WTC11 (cell line): ENCODE measurements around the gene INTS7. TPM values are rescaled to one million over a fixed set of nuclear protein-coding genes. Genes with fewer than 3 reads are reported as not detected.

Experiments
- ATAC-seq: fragments of 200-7000 bp; cut with Tn5 transposase; 2 replicates; pipeline ENCODE4 v1.10.0; 2021; ENCODE audit warnings: mild to moderate bottlenecking, moderate library complexity
- Bru-seq: library from RNA; stranded (reverse); fragments of 400-500 nt; gene quantifications from one replicate; lab custom pipeline; 2021; lab: Mats Ljungman, UMichigan
- CTCF ChIA-PET: fragments of 300-600 bp; sonication (Branson Sonifier 250); formaldehyde crosslinking; loops from one replicate; lab custom pipeline; 2021; ENCODE audit warnings: antibody characterized with exemption; lab: Charles Lee
- POLR2A ChIA-PET: fragments of 350-600 bp; sonication (Branson Sonifier 250); formaldehyde crosslinking; loops from one replicate; lab custom pipeline; 2021; ENCODE audit warnings: antibody characterized with exemption; lab: Charles Lee
- DNase-seq: peaks from one replicate; pipeline ENCODE4 v3.0.0; 2021; ENCODE audit warnings: low spot score
- H3K27ac Mint-ChIP-seq: 2 replicates; pipeline ENCODE4 v1.8.0; 2021; ENCODE audit warnings: mixed read lengths
- H3K27me3 Mint-ChIP-seq: 2 replicates; pipeline ENCODE4 v1.8.0; 2021; ENCODE audit warnings: low read depth, mild to moderate bottlenecking, moderate library complexity, mixed read lengths
- H3K36me3 Mint-ChIP-seq: 2 replicates; pipeline ENCODE4 v1.8.0; 2021; ENCODE audit warnings: mixed read lengths
- H3K4me1 Mint-ChIP-seq: 2 replicates; pipeline ENCODE4 v1.8.0; 2022; ENCODE audit warnings: mixed read lengths
- H3K4me3 Mint-ChIP-seq: 2 replicates; pipeline ENCODE4 v1.8.0; 2021; ENCODE audit warnings: mild to moderate bottlenecking, moderate library complexity, mixed read lengths
- H3K9me3 Mint-ChIP-seq: 2 replicates; pipeline ENCODE4 v1.8.0; 2021; ENCODE audit warnings: mixed read lengths
- CBFB ChIP-seq: sonication (generic); formaldehyde crosslinking; IDR thresholded peaks from 2 replicates; pipeline ENCODE4 v1.8.1; 2022; ENCODE audit warnings: mild to moderate bottlenecking, low read depth, missing genetic modification reagents
- FOXK1 ChIP-seq: sonication (generic); formaldehyde crosslinking; IDR thresholded peaks from 2 replicates; pipeline ENCODE4 v1.8.0; 2022; ENCODE audit warnings: mild to moderate bottlenecking, moderate library complexity, missing genetic modification reagents
- MXD4 ChIP-seq: fragments of 250-450 bp; sonication (Bioruptor Pico); IDR thresholded peaks from 2 replicates; pipeline ENCODE4 v1.8.0; 2021; ENCODE audit warnings: mild to moderate bottlenecking, moderate library complexity, borderline replicate concordance
- NFYB ChIP-seq: sonication (generic); formaldehyde crosslinking; conservative IDR thresholded peaks from 2 replicates; pipeline ENCODE4 v1.8.0; 2022; ENCODE audit warnings: low read depth, missing genetic modification reagents
- NR1H2 ChIP-seq: sonication (generic); formaldehyde crosslinking; IDR thresholded peaks from 2 replicates; pipeline ENCODE4 v1.9.0; 2021; ENCODE audit warnings: mild to moderate bottlenecking, moderate library complexity, missing genetic modification reagents
- NR3C1 ChIP-seq: sonication (generic); formaldehyde crosslinking; conservative IDR thresholded peaks from 2 replicates; pipeline ENCODE4 v1.8.1; 2023; ENCODE audit warnings: low read depth, mild to moderate bottlenecking, missing genetic modification reagents
- RORB ChIP-seq: fragments of 250-450 bp; sonication (Bioruptor Pico); IDR thresholded peaks from 2 replicates; pipeline ENCODE4 v1.9.0; 2021; ENCODE audit warnings: mild to moderate bottlenecking
- TCF7 ChIP-seq: sonication (generic); formaldehyde crosslinking; IDR thresholded peaks from 2 replicates; pipeline ENCODE4 v1.8.0; 2022; ENCODE audit warnings: mild to moderate bottlenecking, low read depth, missing genetic modification reagents, moderate library complexity
- TEAD1 ChIP-seq: sonication (generic); formaldehyde crosslinking; IDR thresholded peaks from 2 replicates; pipeline ENCODE4 v1.8.0; 2022; ENCODE audit warnings: mild to moderate bottlenecking, missing genetic modification reagents
- ZNF138 ChIP-seq: sonication (generic); formaldehyde crosslinking; conservative IDR thresholded peaks from 2 replicates; pipeline ENCODE4 v1.8.1; 2022; ENCODE audit warnings: mild to moderate bottlenecking, moderate library complexity, missing genetic modification reagents
- ZNF416 ChIP-seq: fragments of 250-450 bp; sonication (Bioruptor Pico); IDR thresholded peaks from 2 replicates; pipeline ENCODE4 v1.9.0; 2021; ENCODE audit warnings: mild to moderate bottlenecking, inconsistent platforms
- long read RNA-seq, 3 experiments: library from RNA in 1 of 3; library from capped mRNA in 1 of 3; library from polyadenylated mRNA in 1 of 3; unstranded in 2 of 3; stranded (forward) in 1 of 3; transcript quantifications; one replicate each; pipeline ENCODE4 v2.0.0, GENCODE V29; 2021
- total RNA-seq: library from RNA; stranded (reverse); gene quantifications from 3 replicates; pipeline ENCODE4 v1.2.3, GENCODE V29; 2021
- TF ChIP-seq, protein P1 (sequence below): sonication (generic); formaldehyde crosslinking; IDR thresholded peaks from 2 replicates; pipeline ENCODE4 v1.8.1; 2023; ENCODE audit warnings: mild to moderate bottlenecking, missing genetic modification reagents, moderate library complexity
- TF ChIP-seq, protein P2 (sequence below): fragments of 200-600 bp; IDR thresholded peaks from 2 replicates; pipeline ENCODE4 v1.8.0; 2022; ENCODE audit warnings: antibody characterized with exemption
- TF ChIP-seq, protein P3 (sequence below): sonication (generic); formaldehyde crosslinking; conservative IDR thresholded peaks from 2 replicates; pipeline ENCODE4 v1.8.1; 2023; ENCODE audit warnings: mild to moderate bottlenecking, low read depth, missing genetic modification reagents, moderate library complexity
- TF ChIP-seq, protein P4 (sequence below): fragments of 250-450 bp; sonication (Bioruptor Pico); IDR thresholded peaks from 2 replicates; pipeline ENCODE4 v1.9.0; 2021; ENCODE audit warnings: mild to moderate bottlenecking
- TF ChIP-seq, protein P5 (sequence below): fragments of 250-450 bp; sonication (Bioruptor Pico); IDR thresholded peaks from 2 replicates; pipeline ENCODE4 v1.9.0; 2021; ENCODE audit warnings: mild to moderate bottlenecking
- TF ChIP-seq, protein P6 (sequence below): sonication (generic); formaldehyde crosslinking; IDR thresholded peaks from 2 replicates; pipeline ENCODE4 v1.8.1; 2023; ENCODE audit warnings: mild to moderate bottlenecking, missing genetic modification reagents
- TF ChIP-seq, protein P7 (sequence below): sonication (generic); formaldehyde crosslinking; IDR thresholded peaks from 2 replicates; pipeline ENCODE4 v1.8.0; 2023; ENCODE audit warnings: missing genetic modification reagents
- TF ChIP-seq, protein P8 (sequence below): sonication (generic); formaldehyde crosslinking; IDR thresholded peaks from 2 replicates; pipeline ENCODE4 v1.8.0; 2022; ENCODE audit warnings: mild to moderate bottlenecking, missing genetic modification reagents

Gene INTS7, protein sequence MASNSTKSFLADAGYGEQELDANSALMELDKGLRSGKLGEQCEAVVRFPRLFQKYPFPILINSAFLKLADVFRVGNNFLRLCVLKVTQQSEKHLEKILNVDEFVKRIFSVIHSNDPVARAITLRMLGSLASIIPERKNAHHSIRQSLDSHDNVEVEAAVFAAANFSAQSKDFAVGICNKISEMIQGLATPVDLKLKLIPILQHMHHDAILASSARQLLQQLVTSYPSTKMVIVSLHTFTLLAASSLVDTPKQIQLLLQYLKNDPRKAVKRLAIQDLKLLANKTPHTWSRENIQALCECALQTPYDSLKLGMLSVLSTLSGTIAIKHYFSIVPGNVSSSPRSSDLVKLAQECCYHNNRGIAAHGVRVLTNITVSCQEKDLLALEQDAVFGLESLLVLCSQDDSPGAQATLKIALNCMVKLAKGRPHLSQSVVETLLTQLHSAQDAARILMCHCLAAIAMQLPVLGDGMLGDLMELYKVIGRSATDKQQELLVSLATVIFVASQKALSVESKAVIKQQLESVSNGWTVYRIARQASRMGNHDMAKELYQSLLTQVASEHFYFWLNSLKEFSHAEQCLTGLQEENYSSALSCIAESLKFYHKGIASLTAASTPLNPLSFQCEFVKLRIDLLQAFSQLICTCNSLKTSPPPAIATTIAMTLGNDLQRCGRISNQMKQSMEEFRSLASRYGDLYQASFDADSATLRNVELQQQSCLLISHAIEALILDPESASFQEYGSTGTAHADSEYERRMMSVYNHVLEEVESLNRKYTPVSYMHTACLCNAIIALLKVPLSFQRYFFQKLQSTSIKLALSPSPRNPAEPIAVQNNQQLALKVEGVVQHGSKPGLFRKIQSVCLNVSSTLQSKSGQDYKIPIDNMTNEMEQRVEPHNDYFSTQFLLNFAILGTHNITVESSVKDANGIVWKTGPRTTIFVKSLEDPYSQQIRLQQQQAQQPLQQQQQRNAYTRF
- 16.3 to 17.3 TPM (median 17.2 TPM) in 3 replicates for total RNA-seq
- Bru-seq, nascent RNA: percentile 79 among the genes with signal in this experiment
- long read RNA-seq, experiment 1, full-length matches to known transcripts: 85 of 146 reads
- long read RNA-seq, experiment 1, partial matches to known transcripts: 37 of 146 reads
- long read RNA-seq, experiment 1, other reads (novel, unspliced or antisense): 24 of 146 reads
- long read RNA-seq, experiment 2, partial matches to known transcripts: 6 of 22 reads
- long read RNA-seq, experiment 2, other reads (novel, unspliced or antisense): 16 of 22 reads
- long read RNA-seq, experiment 3, full-length matches to known transcripts: 4 of 18 reads
- long read RNA-seq, experiment 3, partial matches to known transcripts: 9 of 18 reads
- long read RNA-seq, experiment 3, other reads (novel, unspliced or antisense): 5 of 18 reads

DNA sequence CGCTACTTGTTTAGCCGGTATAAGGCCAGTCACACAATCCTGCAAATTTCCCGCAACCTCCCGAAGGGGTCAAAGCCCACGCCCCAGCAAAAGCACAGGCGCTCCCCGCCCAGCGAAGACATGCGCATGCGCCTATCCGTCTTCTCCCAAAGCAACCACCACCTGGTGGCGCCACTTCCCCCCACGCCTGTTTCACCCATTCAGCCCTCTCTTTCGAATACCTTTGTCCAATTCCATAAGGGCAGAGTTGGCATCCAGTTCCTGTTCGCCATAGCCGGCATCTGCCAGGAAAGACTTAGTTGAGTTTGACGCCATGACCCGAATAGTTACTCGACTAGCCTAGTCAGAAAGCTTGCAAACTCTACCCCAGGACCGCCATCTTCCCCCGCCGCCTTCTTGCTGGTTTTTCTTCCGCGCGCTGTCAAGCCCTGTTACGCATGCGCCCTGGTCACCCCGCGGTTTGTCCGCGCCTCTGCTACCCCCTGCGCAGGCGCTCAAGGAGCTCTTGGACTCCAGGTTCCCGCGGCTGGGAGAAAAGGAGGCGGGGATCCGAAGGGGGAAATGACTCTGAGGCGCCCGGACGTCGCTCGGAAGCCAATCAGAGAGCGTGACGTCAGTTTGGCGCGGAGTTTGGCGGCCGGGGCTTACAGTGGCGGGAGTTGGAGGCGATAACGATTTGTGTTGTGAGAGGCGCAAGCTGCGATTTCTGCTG, at the start of gene INTS7, which contains the start of gene DTL:
INTS7 (minus strand) TSS at position 435 of the 712 bp plus-strand sequence; CDS start at position 315, 120 bp downstream.
DTL (plus strand) TSS at position 626 of the 712 bp plus-strand sequence. CDS start 143 bp downstream, outside the sequence.
- Mint-ChIP-seq H3K27ac (peak within 1 kb of the TSS; percentile 99), H3K4me3 (peak within 1 kb of the TSS; percentile 98), H3K4me1 (peaks cover 32% of the 10 kb centered on the region), H3K9me3 (peaks cover 5% of the 10 kb centered on the region; the same call in 1 of the 2 replicates), H3K27me3 (peaks cover 3% of the 10 kb centered on the region; the same call in 1 of the 2 replicates), H3K36me3 (peaks cover 16% of the 10 kb centered on the region)
- peak; percentile 98 for DNase-seq
- CTCF ChIA-PET: interaction anchor here (0.6 to 3.5 kb wide), 86 partner anchors 9 to 1294 kb away, joined by 3 to 75 read pairs (median 4); partner anchors contain the start of genes NEK2, PACC1, PPP2R5A and SLC30A1
- ATAC-seq: peak; percentile 92
- POLR2A ChIA-PET: interaction anchor here (0.5 to 1.9 kb wide), 17 partner anchors 10 to 573 kb away, joined by 3 to 7 read pairs (median 4); partner anchors contain the start of genes ATF3, NEK2, PACC1 and SLC30A1
- no peak for TF ChIP-seq MXD4 (CRISPR knock-in tag)
- TF ChIP-seq TCF7 (CRISPR knock-in tag): no peak
- TF ChIP-seq, protein P1, sequence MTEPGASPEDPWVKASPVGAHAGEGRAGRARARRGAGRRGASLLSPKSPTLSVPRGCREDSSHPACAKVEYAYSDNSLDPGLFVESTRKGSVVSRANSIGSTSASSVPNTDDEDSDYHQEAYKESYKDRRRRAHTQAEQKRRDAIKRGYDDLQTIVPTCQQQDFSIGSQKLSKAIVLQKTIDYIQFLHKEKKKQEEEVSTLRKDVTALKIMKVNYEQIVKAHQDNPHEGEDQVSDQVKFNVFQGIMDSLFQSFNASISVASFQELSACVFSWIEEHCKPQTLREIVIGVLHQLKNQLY: no peak
- no peak for TF ChIP-seq CBFB (CRISPR knock-in tag)
- TF ChIP-seq RORB (CRISPR knock-in tag): no peak
- peak; percentile 70 for TF ChIP-seq NFYB (CRISPR knock-in tag)
- TF ChIP-seq FOXK1 (CRISPR knock-in tag): no peak
- TF ChIP-seq NR1H2 (CRISPR knock-in tag): no peak
- TF ChIP-seq, protein P2, sequence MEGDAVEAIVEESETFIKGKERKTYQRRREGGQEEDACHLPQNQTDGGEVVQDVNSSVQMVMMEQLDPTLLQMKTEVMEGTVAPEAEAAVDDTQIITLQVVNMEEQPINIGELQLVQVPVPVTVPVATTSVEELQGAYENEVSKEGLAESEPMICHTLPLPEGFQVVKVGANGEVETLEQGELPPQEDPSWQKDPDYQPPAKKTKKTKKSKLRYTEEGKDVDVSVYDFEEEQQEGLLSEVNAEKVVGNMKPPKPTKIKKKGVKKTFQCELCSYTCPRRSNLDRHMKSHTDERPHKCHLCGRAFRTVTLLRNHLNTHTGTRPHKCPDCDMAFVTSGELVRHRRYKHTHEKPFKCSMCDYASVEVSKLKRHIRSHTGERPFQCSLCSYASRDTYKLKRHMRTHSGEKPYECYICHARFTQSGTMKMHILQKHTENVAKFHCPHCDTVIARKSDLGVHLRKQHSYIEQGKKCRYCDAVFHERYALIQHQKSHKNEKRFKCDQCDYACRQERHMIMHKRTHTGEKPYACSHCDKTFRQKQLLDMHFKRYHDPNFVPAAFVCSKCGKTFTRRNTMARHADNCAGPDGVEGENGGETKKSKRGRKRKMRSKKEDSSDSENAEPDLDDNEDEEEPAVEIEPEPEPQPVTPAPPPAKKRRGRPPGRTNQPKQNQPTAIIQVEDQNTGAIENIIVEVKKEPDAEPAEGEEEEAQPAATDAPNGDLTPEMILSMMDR: peak; percentile 66; the same call in 1 of the 2 replicates
- no peak for TF ChIP-seq ZNF138 (CRISPR knock-in tag)
- TF ChIP-seq, protein P3, sequence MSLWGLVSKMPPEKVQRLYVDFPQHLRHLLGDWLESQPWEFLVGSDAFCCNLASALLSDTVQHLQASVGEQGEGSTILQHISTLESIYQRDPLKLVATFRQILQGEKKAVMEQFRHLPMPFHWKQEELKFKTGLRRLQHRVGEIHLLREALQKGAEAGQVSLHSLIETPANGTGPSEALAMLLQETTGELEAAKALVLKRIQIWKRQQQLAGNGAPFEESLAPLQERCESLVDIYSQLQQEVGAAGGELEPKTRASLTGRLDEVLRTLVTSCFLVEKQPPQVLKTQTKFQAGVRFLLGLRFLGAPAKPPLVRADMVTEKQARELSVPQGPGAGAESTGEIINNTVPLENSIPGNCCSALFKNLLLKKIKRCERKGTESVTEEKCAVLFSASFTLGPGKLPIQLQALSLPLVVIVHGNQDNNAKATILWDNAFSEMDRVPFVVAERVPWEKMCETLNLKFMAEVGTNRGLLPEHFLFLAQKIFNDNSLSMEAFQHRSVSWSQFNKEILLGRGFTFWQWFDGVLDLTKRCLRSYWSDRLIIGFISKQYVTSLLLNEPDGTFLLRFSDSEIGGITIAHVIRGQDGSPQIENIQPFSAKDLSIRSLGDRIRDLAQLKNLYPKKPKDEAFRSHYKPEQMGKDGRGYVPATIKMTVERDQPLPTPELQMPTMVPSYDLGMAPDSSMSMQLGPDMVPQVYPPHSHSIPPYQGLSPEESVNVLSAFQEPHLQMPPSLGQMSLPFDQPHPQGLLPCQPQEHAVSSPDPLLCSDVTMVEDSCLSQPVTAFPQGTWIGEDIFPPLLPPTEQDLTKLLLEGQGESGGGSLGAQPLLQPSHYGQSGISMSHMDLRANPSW: no peak
- TF ChIP-seq TEAD1 (CRISPR knock-in tag): peak; percentile 83
- TF ChIP-seq, protein P4, sequence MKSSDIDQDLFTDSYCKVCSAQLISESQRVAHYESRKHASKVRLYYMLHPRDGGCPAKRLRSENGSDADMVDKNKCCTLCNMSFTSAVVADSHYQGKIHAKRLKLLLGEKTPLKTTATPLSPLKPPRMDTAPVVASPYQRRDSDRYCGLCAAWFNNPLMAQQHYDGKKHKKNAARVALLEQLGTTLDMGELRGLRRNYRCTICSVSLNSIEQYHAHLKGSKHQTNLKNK (CRISPR knock-in tag): no peak
- TF ChIP-seq, protein P5, sequence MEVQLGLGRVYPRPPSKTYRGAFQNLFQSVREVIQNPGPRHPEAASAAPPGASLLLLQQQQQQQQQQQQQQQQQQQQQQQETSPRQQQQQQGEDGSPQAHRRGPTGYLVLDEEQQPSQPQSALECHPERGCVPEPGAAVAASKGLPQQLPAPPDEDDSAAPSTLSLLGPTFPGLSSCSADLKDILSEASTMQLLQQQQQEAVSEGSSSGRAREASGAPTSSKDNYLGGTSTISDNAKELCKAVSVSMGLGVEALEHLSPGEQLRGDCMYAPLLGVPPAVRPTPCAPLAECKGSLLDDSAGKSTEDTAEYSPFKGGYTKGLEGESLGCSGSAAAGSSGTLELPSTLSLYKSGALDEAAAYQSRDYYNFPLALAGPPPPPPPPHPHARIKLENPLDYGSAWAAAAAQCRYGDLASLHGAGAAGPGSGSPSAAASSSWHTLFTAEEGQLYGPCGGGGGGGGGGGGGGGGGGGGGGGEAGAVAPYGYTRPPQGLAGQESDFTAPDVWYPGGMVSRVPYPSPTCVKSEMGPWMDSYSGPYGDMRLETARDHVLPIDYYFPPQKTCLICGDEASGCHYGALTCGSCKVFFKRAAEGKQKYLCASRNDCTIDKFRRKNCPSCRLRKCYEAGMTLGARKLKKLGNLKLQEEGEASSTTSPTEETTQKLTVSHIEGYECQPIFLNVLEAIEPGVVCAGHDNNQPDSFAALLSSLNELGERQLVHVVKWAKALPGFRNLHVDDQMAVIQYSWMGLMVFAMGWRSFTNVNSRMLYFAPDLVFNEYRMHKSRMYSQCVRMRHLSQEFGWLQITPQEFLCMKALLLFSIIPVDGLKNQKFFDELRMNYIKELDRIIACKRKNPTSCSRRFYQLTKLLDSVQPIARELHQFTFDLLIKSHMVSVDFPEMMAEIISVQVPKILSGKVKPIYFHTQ: no peak
- TF ChIP-seq, protein P6, sequence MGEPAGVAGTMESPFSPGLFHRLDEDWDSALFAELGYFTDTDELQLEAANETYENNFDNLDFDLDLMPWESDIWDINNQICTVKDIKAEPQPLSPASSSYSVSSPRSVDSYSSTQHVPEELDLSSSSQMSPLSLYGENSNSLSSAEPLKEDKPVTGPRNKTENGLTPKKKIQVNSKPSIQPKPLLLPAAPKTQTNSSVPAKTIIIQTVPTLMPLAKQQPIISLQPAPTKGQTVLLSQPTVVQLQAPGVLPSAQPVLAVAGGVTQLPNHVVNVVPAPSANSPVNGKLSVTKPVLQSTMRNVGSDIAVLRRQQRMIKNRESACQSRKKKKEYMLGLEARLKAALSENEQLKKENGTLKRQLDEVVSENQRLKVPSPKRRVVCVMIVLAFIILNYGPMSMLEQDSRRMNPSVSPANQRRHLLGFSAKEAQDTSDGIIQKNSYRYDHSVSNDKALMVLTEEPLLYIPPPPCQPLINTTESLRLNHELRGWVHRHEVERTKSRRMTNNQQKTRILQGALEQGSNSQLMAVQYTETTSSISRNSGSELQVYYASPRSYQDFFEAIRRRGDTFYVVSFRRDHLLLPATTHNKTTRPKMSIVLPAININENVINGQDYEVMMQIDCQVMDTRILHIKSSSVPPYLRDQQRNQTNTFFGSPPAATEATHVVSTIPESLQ: no peak
- TF ChIP-seq, protein P7, sequence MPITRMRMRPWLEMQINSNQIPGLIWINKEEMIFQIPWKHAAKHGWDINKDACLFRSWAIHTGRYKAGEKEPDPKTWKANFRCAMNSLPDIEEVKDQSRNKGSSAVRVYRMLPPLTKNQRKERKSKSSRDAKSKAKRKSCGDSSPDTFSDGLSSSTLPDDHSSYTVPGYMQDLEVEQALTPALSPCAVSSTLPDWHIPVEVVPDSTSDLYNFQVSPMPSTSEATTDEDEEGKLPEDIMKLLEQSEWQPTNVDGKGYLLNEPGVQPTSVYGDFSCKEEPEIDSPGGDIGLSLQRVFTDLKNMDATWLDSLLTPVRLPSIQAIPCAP (CRISPR knock-in tag): no peak
- TF ChIP-seq NR3C1 (CRISPR knock-in tag): no peak
- TF ChIP-seq ZNF416 (CRISPR knock-in tag): no peak
- TF ChIP-seq, protein P8, sequence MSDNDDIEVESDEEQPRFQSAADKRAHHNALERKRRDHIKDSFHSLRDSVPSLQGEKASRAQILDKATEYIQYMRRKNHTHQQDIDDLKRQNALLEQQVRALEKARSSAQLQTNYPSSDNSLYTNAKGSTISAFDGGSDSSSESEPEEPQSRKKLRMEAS: peak; percentile 89
